ENCODE data around the gene RPL37. TPM values are rescaled to one million over a fixed set of nuclear protein-coding genes. Genes with fewer than 3 reads are reported as not detected.

RPL37 gene
- total and polyA plus RNA-seq, 9 of the 15 experiments (the other 6 are each of a cell fraction or from before 2014, with no cell fraction given): 2,342 to 7,963 (median 4,091) TPM

GRCh38 chr5:40797273-40798011 lies 37.6 kb downstream of the RPL37 start:
- Histone ChIP-seq H3K4me1 (replicated peaks in 1 of 2; ENCODE audit: control insufficient read depth in 2 of 2, insufficient read depth in 2 of 2, low read length in 2 of 2) (peaks cover 23 to 32% of the 10 kb centered on the region in 2 experiments; a peak in 4 of 5 replicates), H4K20me1 (replicated peaks; ENCODE audit: control insufficient read depth, insufficient read depth, low read length) (peaks cover 4% of the 10 kb centered on the region), H3K36me3 (ENCODE audit: control insufficient read depth, insufficient read depth, low read length) (peaks cover 18% of the 10 kb centered on the region; the same call in 2 of the 3 replicates), H3K4me2 (ENCODE audit: insufficient read depth, low read length) (peak overlapping the region; percentile 93), H3K79me2 (ENCODE audit: control insufficient read depth, insufficient read depth, low read length) (peaks cover 76% of the 10 kb centered on the region), H3K9me3 (replicated peaks; ENCODE audit: control insufficient read depth, insufficient read depth, low read depth, low read length) (no peaks in the 10 kb centered on the region), H2AFZ (ENCODE audit: low read depth, low read length) (peak overlapping the region; percentile 95), H3K9ac (ENCODE audit: insufficient read depth in 1 of 2, low read depth in 2 of 2, low read length in 2 of 2) (peak overlapping the region; percentile 84 to 97), H3K27me3 (ENCODE audit: control insufficient read depth in 2 of 2, insufficient read depth in 2 of 2, low read length in 2 of 2) (no peaks in the 10 kb centered on the region), H3K4me3 (peak overlapping the region; percentile 94), H3K9me1 (ENCODE audit: control insufficient read depth, insufficient read depth, low read length) (no peaks in the 10 kb centered on the region), H3K27ac (ENCODE audit: extremely low read depth, low read depth, low read length) (peak overlapping the region; percentile 92)
- intact Hi-C loops (cut with micrococcal nuclease) (loop anchor here (1.0 kb wide), 2 partner anchors 38 to 41 kb away; partner anchors contain the start of gene RPL37), in situ Hi-C loops (cut with MboI) (no loop called here)
- DNase-seq (ENCODE audit: extremely low read depth in 1 of 4, low spot score in 3 of 4): peak; percentile 81 to 91 (median 84)
- WGBS (ENCODE audit: insufficient coverage, low coverage, missing lambda C conversion rate): under 1% methylated on average over 49 of the region's 56 CpGs
- POLR2A ChIA-PET: interaction anchor here (0.6 to 1.7 kb wide), 7 partner anchors 11 to 55 kb away, joined by 3 to 7 read pairs (median 3); no protein-coding TSS in a partner anchor
- ATAC-seq: peak; percentile 67
- CTCF ChIA-PET (ENCODE audit: low intra/inter-chr PET ratio): interaction anchor here (1.8 kb wide), 1 partner anchor 82 kb away, joined by 3 read pairs; no protein-coding TSS in a partner anchor
- peak; percentile 61 for FAIRE-seq
- BruUV-seq (replicated peaks): TSS peak; percentile 45
- TF ChIP-seq ZBTB7A (IDR thresholded peaks at IDR 0.05; ENCODE audit: borderline replicate concordance, control insufficient read depth, low read depth, low read length) (peak; percentile 63; the same call in 1 of the 2 replicates), GTF2E2 (tag; IDR thresholded peaks at IDR 0.05) (peak; percentile 76), YY1 (IDR thresholded peaks at IDR 0.05; ENCODE audit: borderline replicate concordance in 1 of 3, control insufficient read depth in 1 of 3, extremely low read depth in 1 of 3, insufficient read depth in 3 of 3, insufficient read length in 1 of 3, insufficient replicate concordance in 2 of 3, low read depth in 1 of 3, low read length in 2 of 3) (peak in 2 of 3 experiments; percentile 48 to 57), ZNF766 (CRISPR knock-in tag; conservative IDR thresholded peaks at IDR 0.05) (peak; percentile 52; the same call in 1 of the 2 replicates), SOX6 (IDR thresholded peaks at IDR 0.05) (no peak), ATF4 (CRISPR knock-in tag; IDR thresholded peaks at IDR 0.05) (no peak), ETV6 (IDR thresholded peaks at IDR 0.05; ENCODE audit: borderline replicate concordance in 1 of 2, low read depth in 2 of 2, low read length in 1 of 2) (peak; percentile 21 to 59; a peak in 1 of 4 replicates), ETV6 (CRISPR knock-in tag; IDR thresholded peaks at IDR 0.05; ENCODE audit: borderline replicate concordance) (no peak), HDAC1 (IDR thresholded peaks at IDR 0.05) (peak in 1 of 2 experiments; percentile 80; a peak in 2 of 4 replicates), RAD51 (IDR thresholded peaks at IDR 0.05; ENCODE audit: borderline replicate concordance, low read depth) (no peak), SMAD1 (IDR thresholded peaks at IDR 0.05; ENCODE audit: low read depth, low read length, partially characterized antibody) (peak; percentile 29), KDM1A (IDR thresholded peaks at IDR 0.05) (peak in 1 of 2 experiments; percentile 45; a peak in 1 of 4 replicates), RBM25 (IDR thresholded peaks at IDR 0.05; ENCODE audit: low read depth, low read length, severe bottlenecking) (no peak), U2AF1 (optimal IDR thresholded peaks at IDR 0.05; ENCODE audit: low read depth, low read length) (peak; percentile 9)
- TF ChIP-seq, protein P1, sequence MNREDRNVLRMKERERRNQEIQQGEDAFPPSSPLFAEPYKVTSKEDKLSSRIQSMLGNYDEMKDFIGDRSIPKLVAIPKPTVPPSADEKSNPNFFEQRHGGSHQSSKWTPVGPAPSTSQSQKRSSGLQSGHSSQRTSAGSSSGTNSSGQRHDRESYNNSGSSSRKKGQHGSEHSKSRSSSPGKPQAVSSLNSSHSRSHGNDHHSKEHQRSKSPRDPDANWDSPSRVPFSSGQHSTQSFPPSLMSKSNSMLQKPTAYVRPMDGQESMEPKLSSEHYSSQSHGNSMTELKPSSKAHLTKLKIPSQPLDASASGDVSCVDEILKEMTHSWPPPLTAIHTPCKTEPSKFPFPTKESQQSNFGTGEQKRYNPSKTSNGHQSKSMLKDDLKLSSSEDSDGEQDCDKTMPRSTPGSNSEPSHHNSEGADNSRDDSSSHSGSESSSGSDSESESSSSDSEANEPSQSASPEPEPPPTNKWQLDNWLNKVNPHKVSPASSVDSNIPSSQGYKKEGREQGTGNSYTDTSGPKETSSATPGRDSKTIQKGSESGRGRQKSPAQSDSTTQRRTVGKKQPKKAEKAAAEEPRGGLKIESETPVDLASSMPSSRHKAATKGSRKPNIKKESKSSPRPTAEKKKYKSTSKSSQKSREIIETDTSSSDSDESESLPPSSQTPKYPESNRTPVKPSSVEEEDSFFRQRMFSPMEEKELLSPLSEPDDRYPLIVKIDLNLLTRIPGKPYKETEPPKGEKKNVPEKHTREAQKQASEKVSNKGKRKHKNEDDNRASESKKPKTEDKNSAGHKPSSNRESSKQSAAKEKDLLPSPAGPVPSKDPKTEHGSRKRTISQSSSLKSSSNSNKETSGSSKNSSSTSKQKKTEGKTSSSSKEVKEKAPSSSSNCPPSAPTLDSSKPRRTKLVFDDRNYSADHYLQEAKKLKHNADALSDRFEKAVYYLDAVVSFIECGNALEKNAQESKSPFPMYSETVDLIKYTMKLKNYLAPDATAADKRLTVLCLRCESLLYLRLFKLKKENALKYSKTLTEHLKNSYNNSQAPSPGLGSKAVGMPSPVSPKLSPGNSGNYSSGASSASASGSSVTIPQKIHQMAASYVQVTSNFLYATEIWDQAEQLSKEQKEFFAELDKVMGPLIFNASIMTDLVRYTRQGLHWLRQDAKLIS (CRISPR knock-in tag; IDR thresholded peaks at IDR 0.05): 0 out of 2 replicates have a peak, but pooled peaks have one; percentile 1
